Activated T-helper 1 cell treated with Interleukin-2 at 50 U/mL for 16 hours (primary cell): ENCODE results near the gene TRIP10.

Source experiments
- DNase-seq: peaks from one replicate; pipeline ENCODE4 v3.0.0-alpha.2; 2020; ENCODE audit warnings: low read depth

The TRIP10 gene

GRCh38 chr19:6711605-6712004 is 27.9 kb upstream of the TRIP10 start:
- no peak for DNase-seq

GRCh38 chr19:6712231-6712630 is 27.2 kb upstream of the TRIP10 start:
- DNase-seq: no peak

- DNase-seq: no peak
Observed at GRCh38 chr19:6712692-6713670, 26.5 kb upstream of the TRIP10 start.

- no peak for DNase-seq
Observed at GRCh38 chr19:6713773-6714692, 25.4 kb upstream of the TRIP10 start.

- DNase-seq: no peak
Observed at GRCh38 chr19:6714749-6715555, 24.5 kb upstream of the TRIP10 start.

GRCh38 chr19:6716610-6716970 is 22.9 kb upstream of the TRIP10 start:
- no peak for DNase-seq

GRCh38 chr19:6717036-6717435 is 22.4 kb upstream of the TRIP10 start:
- DNase-seq: no peak

- no peak for DNase-seq
Observed at GRCh38 chr19:6717441-6717971, 22.0 kb upstream of the TRIP10 start.

- no peak for DNase-seq
Observed at GRCh38 chr19:6718111-6718740, 21.3 kb upstream of the TRIP10 start.

GRCh38 chr19:6718741-6719539 is 20.5 kb upstream of the TRIP10 start:
- no peak for DNase-seq

- DNase-seq: no peak
Observed at GRCh38 chr19:6719540-6719861, 20.0 kb upstream of the TRIP10 start.

GRCh38 chr19:6719992-6720368 is 19.5 kb upstream of the TRIP10 start:
- DNase-seq: no peak

- DNase-seq: no peak
Observed at GRCh38 chr19:6720369-6721137, 18.9 kb upstream of the TRIP10 start, which contains the start of gene C3. Gene C3 (minus strand): TSS chr19:6720650. CDS start chr19:6720589, 61 bp downstream.

GRCh38 chr19:6721138-6721474 is 18.4 kb upstream of the TRIP10 start:
- no peak for DNase-seq

- no peak for DNase-seq
Observed at GRCh38 chr19:6721773-6722172, 17.7 kb upstream of the TRIP10 start.

GRCh38 chr19:6723108-6723618 is 16.3 kb upstream of the TRIP10 start:
- no peak for DNase-seq

GRCh38 chr19:6723738-6724137 is 15.7 kb upstream of the TRIP10 start:
- DNase-seq: no peak

GRCh38 chr19:6724631-6725492 is 14.6 kb upstream of the TRIP10 start:
- DNase-seq: no peak
